SH-SY5Y (cell line): ENCODE results near the gene LGALS7B.

Source experiments
- GATA2 ChIP-seq: IDR thresholded peaks from 2 replicates; pipeline ENCODE4 v1.6.1; 2011; ENCODE audit warnings: mild to moderate bottlenecking, low read depth, low read length
- GATA3 ChIP-seq: IDR thresholded peaks from 2 replicates; pipeline ENCODE4 v1.6.1; 2011; ENCODE audit warnings: low read depth, mild to moderate bottlenecking, low read length, moderate library complexity

DNA sequence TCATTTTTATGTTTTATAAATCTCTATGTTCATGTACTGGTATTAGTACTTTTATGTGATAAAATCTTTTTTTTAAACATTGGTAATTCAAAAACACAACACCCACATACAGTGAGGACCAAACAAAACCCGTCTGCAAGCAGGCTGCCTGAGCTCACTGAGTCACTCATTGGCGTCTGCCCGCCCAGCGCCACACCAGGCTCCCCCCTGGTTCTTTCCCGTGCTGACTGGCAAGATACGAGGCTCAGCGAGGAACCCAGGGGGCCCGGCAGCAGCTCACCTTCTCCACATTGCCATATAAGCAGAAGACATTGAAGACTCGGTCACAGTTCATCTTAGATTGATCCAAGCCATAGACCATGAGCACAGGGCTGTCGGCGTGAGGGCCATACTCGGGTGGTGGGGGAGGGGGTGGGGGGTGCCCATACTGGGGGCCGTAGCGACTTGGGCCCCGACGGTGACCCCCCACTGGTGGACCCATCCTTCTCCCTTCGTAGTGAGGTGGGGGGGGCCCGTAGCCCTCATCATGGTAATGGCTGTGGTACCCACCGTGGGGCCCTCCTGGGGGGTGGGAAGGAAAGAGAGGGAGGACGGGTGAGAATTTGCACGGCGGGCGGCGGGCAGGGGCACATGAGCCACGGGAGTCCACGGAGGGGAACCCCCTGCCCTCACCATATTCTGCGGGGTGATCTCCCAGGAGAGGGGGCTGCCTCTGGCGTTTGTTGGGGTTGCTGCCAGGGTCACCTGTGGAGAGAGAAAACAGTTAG is 51.0 kb downstream of the LGALS7B start:
- TF ChIP-seq GATA3 (no peak), GATA2 (no peak)
